Stimulated activated naive CD4-positive, alpha-beta T cell (primary cell): Measurements from ENCODE around the gene SLC38A7.
A peak's percentile ranks its signal among the peaks of the same experiment; 100 is the strongest.

Source experiments
- DNase-seq, 6 experiments: peaks; one replicate each; lab custom pipeline; 2025; lab: John Stamatoyannopoulos, UW

Gene SLC38A7

DNA sequence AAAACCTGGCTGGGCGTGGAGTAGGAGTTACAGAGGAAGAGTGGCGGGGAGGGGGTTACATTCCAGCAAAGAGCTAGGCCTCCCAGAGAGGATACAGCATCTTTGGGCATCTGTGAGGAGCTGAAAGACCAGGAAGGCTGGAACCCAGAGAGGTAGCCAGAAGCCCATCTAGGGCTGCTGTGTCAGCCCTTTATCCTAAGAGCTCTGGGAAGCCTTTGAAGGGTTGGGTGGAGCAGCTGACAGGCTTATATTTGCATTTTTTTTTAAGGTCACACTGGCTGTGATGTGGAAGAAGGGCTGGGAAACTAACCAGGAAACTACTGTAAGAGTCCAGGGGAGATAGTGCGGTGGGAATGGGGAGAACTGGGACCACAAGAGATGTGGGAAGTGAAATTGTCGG lies 48.1 kb downstream of the SLC38A7 start:
- DNase-seq: no peak

DNA sequence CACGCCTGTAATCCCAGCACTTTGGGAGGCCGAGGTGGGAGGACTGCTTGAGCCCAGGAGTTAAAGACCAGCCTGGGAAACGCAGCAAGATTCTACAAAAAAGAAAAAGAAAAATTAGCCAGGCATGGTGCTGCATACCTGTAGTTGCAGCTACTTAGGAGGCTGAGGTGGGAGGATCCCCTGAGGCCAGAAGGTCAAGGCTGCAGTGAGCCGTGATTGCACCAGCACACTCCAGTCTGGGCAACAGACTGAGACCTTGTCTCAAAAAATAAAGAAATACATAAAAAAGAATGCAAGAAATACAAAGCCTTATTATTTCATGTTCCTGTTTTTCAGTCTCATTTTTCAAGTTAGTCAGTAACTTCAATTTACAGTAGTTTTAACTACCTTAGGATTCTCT lies 49.1 kb downstream of the SLC38A7 start:
- no peak for DNase-seq

- no peak for DNase-seq
Observed at GRCh38 chr16:58634265-58634802, 50.2 kb downstream of the SLC38A7 start.

GRCh38 chr16:58629733-58630640 lies 54.6 kb downstream of the SLC38A7 start, which contains the start of gene CNOT1:
TSS of gene CNOT1 (minus strand) at chr16:58629826. CDS start at chr16:58599337, 30,489 bp downstream.
- DNase-seq: peak; percentile 96 to 99 (median 98)

GRCh38 chr16:58628845-58629732 lies 55.5 kb downstream of the SLC38A7 start:
- peak in 5 of 6 experiments; percentile 35 to 74 (median 50) for DNase-seq

GRCh38 chr16:58624209-58624608 lies 60.4 kb downstream of the SLC38A7 start:
- no peak for DNase-seq

DNA sequence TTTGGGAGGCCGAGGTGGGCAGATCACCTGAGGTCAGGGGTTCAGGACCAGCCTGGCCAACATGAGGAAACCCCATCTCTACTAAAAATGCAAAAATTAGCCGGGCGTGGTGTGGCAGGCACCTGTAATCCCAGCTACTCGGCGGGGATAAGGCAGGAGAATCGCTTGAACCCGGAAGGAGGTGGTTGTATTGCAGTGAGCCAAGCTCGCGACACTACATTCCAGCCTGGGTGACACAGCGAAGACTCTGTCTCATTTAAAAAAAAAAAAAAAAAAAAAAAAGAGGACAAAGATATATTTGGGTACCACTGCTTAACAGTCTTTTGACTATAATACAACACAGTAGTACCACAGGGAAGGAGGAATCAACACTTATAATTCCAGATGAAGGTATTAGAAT lies 64.2 kb downstream of the SLC38A7 start:
- DNase-seq: no peak

- no peak for DNase-seq
Observed at GRCh38 chr16:58615280-58615679, 69.3 kb downstream of the SLC38A7 start.
